HL-60 (cell line): ENCODE data around the gene WT1.

Experiments
- CTCF ChIP-seq: IDR thresholded peaks from one replicate; pipeline ENCODE4 v1.5.1; 2011; ENCODE audit warnings: low read length, control low read depth, inconsistent platforms; ENCODE audit not compliant: insufficient read depth
- POLR2AphosphoS5 ChIP-seq: IDR thresholded peaks from 2 replicates; pipeline ENCODE4 v1.6.1; 2012; ENCODE audit warnings: low read depth

GRCh38 chr11:32435152-32435480 lies 223 bp downstream of the WT1 start:
- TF ChIP-seq POLR2AphosphoS5: no peak
- TF ChIP-seq CTCF: no peak
